Upper lobe of left lung (tissue), 6 donors: Measurements from ENCODE around the gene CHRNA10. TPM values are rescaled to one million over a fixed set of nuclear protein-coding genes. Genes with fewer than 3 reads are reported as not detected.

ENCODE experiments used
- ATAC-seq, 2 donors: fragments of 200-7000 bp; cut with Tn5 transposase; one replicate each; pipeline ENCODE4 v1.9.1; 2022; ENCODE audit warnings: mild to moderate bottlenecking in 2 of 2, moderate library complexity in 2 of 2; ENCODE audit not compliant: low FRiP score in 2 of 2
- DNase-seq, 2 donors: peaks; one replicate each; pipeline ENCODE4 v3.0.0-alpha.2; 2019 to 2020
- H3K27ac ChIP-seq, 4 donors: fragments of 200-600 bp; sonication (generic); one replicate each; pipeline ENCODE4 v1.5.1; 2016 to 2019
- H3K27me3 ChIP-seq, 4 donors: fragments of 200-600 bp; sonication (generic); one replicate each; pipeline ENCODE4 v1.5.1; 2017 to 2019
- H3K36me3 ChIP-seq, 4 donors: fragments of 200-600 bp; sonication (generic); one replicate each; pipeline ENCODE4 v1.5.1; 2016 to 2019
- H3K4me1 ChIP-seq, 4 donors: fragments of 200-600 bp; sonication (generic); one replicate each; pipeline ENCODE4 v1.5.1; 2018 to 2019
- H3K4me3 ChIP-seq, 4 donors: fragments of 200-600 bp; sonication (generic); one replicate each; pipeline ENCODE4 v1.5.1; 2017 to 2019; ENCODE audit warnings: mild to moderate bottlenecking in 2 of 4, moderate library complexity in 1 of 4
- H3K9me3 ChIP-seq, 4 donors: fragments of 200-600 bp; sonication (generic); one replicate each; pipeline ENCODE4 v1.5.1; 2018 to 2019
- CTCF ChIP-seq, 6 experiments: fragments of 450-650 bp in 4 of 6; fragments of 200-600 bp in 2 of 6; sonication (generic) in 2 of 6; IDR thresholded peaks; one replicate each; pipeline ENCODE4 v1.5.1; 2016 to 2019; ENCODE audit warnings: antibody characterized with exemption in 6 of 6
- EP300 ChIP-seq, 4 donors: sonication (generic); formaldehyde crosslinking; IDR thresholded peaks; one replicate each; pipeline ENCODE4 v1.5.1; 2017; ENCODE audit warnings: antibody characterized with exemption in 4 of 4, control low read depth in 2 of 4
- POLR2A ChIP-seq, 4 donors: fragments of 450-650 bp; IDR thresholded peaks; one replicate each; pipeline ENCODE4 v1.5.1; 2016 to 2017; ENCODE audit warnings: antibody characterized with exemption in 4 of 4, mild to moderate bottlenecking in 2 of 4
- POLR2AphosphoS5 ChIP-seq, 2 donors: sonication (generic); formaldehyde crosslinking; IDR thresholded peaks; one replicate each; pipeline ENCODE4 v1.5.1; 2017; ENCODE audit warnings: antibody characterized with exemption in 2 of 2
- WGBS, 2 donors: methylation state at CpG; one replicate each; pipeline ENCODE4 v1.1.5; 2017 to 2018; 5-methylcytosine and 5-hydroxymethylcytosine counted together
- total RNA-seq, 6 donors: library from RNA; depleted of rRNA in 4 of 6; stranded (reverse); fragments of >200 nt in 4 of 6; gene quantifications; one replicate each; pipeline versions ENCODE4 v1.1.0 to v1.2.1, GENCODE V29; 2016 to 2021
- donor health status: DM: no; HTN: no; CAD: no; lungs with moderate emphysema.
- donor health status: DM: no; HTN: yes; CAD: no; lungs with severe emphysema.

The CHRNA10 gene
- total RNA-seq, 6 donors from 2014 or later: 0.89 to 6.3 (median 2.3) TPM; not detected in 1

GRCh38 chr11:3627291-3627690 is 43.9 kb downstream of the CHRNA10 start:
- TF ChIP-seq CTCF (IDR thresholded peaks at IDR 0.05) (no peak), EP300 (IDR thresholded peaks at IDR 0.05) (no peak), POLR2AphosphoS5 (IDR thresholded peaks at IDR 0.05) (no peak), POLR2A (IDR thresholded peaks at IDR 0.05) (no peak)
- no peak for ATAC-seq
- Histone ChIP-seq H3K27me3 (no peaks in the 10 kb centered on the region), H3K27ac (no peak overlapping the region), H3K4me3 (no peak overlapping the region), H3K36me3 (no peaks in the 10 kb centered on the region), H3K4me1 (no peaks in the 10 kb centered on the region), H3K9me3 (no peaks in the 10 kb centered on the region)
- 92 to 93% methylated on average over 1 of the region's 1 CpG for WGBS, 2 donors
- no peak for DNase-seq

DNA sequence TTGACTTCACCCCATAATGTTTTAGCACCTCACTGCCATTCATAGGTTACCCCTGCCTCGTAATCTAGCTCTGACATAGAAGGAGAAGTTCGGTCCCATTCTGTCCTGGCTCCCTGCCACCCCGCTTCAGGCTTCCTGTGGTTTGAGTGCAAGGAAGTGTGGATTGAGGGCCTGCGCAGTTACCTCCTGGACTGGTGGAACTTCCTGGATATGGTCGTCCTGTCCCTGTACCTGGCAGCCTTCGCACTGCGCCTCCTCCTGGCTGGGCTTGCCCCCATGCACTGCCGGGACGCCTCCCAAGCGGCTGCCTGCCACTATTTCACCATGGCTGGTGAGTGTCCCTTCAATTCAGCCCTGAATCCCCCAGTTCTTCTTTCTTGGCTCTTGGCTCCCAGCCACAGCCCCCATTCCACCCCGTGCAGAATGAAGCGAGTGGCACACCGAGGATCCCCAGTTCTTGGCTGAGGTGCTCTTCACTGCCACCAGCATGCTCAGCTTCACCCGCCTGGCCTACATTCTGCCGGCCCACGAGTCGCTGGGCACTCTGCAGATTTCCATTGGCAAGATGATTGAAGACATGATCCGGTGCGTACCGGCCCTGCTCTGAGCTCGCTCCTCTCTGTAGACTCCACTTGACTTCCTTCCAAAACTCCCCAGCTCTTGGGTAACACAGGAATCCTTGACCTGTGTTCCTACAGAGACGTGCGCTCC is 44.8 kb downstream of the CHRNA10 start:
- ATAC-seq (peak in 1 of 2 donors; percentile 70), DNase-seq (peak in 1 of 2 donors; percentile 75)
- Histone ChIP-seq H3K9me3 (no peaks in the 10 kb centered on the region), H3K36me3 (no peaks in the 10 kb centered on the region), H3K27ac (no peak overlapping the region), H3K4me1 (no peaks in the 10 kb centered on the region), H3K4me3 (peak overlapping the region in 2 of 4 donors; percentile 18 to 29), H3K27me3 (no peaks in the 10 kb centered on the region)
- TF ChIP-seq EP300 (IDR thresholded peaks at IDR 0.05): no peak
- no peak for TF ChIP-seq CTCF (IDR thresholded peaks at IDR 0.05)
- no peak for TF ChIP-seq POLR2AphosphoS5 (IDR thresholded peaks at IDR 0.05)
- no peak for TF ChIP-seq POLR2A (IDR thresholded peaks at IDR 0.05)
- 64 to 79% methylated on average over 23 of the region's 23 CpGs for WGBS, 2 donors

- DNase-seq: no peak
- Histone ChIP-seq H3K4me1 (no peaks in the 10 kb centered on the region), H3K4me3 (no peak overlapping the region), H3K36me3 (no peaks in the 10 kb centered on the region), H3K9me3 (no peaks in the 10 kb centered on the region), H3K27ac (no peak overlapping the region), H3K27me3 (no peaks in the 10 kb centered on the region)
- TF ChIP-seq POLR2AphosphoS5 (IDR thresholded peaks at IDR 0.05) (no peak), CTCF (IDR thresholded peaks at IDR 0.05) (no peak), EP300 (IDR thresholded peaks at IDR 0.05) (no peak), POLR2A (IDR thresholded peaks at IDR 0.05) (no peak)
- no peak for ATAC-seq
- WGBS, 2 donors: 55 to 56% methylated on average over 8 of the region's 8 CpGs
Observed at GRCh38 chr11:3623767-3624458, 47.3 kb downstream of the CHRNA10 start.

DNA sequence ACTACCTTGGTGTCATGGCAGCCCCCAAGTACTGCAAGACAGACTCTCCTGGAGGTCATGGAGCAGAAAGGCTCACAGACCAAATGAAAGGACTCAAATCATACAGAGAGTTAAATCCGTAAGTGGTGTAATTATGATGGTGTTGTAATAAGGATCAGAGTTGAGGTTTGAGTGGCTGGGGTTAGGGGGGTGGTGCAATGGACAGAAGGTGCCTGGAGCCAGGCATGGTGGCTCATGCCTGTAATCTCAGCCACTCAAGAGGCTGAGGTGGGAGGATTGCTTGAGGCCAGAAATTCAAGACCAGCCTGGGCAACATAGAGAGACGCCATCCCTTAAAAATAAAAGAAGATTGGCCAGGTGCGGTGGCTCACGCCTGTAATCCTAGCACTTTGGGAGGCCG is 48.1 kb downstream of the CHRNA10 start:
- Histone ChIP-seq H3K9me3 (no peaks in the 10 kb centered on the region), H3K27ac (no peak overlapping the region), H3K27me3 (no peaks in the 10 kb centered on the region), H3K4me1 (no peaks in the 10 kb centered on the region), H3K36me3 (no peaks in the 10 kb centered on the region), H3K4me3 (no peak overlapping the region)
- 83 to 87% methylated on average over 5 of the region's 5 CpGs for WGBS, 2 donors
- DNase-seq (peak in 1 of 2 donors; percentile 53), ATAC-seq (no peak)
- no peak for TF ChIP-seq EP300 (IDR thresholded peaks at IDR 0.05)
- no peak for TF ChIP-seq POLR2AphosphoS5 (IDR thresholded peaks at IDR 0.05)
- no peak for TF ChIP-seq POLR2A (IDR thresholded peaks at IDR 0.05)
- TF ChIP-seq CTCF (IDR thresholded peaks at IDR 0.05): no peak
